HEK293 (cell line): ENCODE data around the gene PRSS16.
"Not testable (repeated sequence)": the region's sequence is repeated elsewhere in the genome, so short reads cannot be mapped to it uniquely, and the experiment has no call there.

Experiments used
- CTCF ChIA-PET: fragments of 350-600 bp; formaldehyde crosslinking; extraction: SDS; loops from one replicate; lab custom pipeline; 2021; ENCODE audit warnings: antibody characterized with exemption; lab: Yijun Ruan, JAX
- POLR2A ChIA-PET: fragments of 300-600 bp; formaldehyde crosslinking; extraction: SDS; loops from one replicate; lab custom pipeline; 2020; ENCODE audit warnings: antibody characterized with exemption, inconsistent platforms; lab: Yijun Ruan, JAX
- H3K27ac ChIP-seq: fragments of 200-500 bp; sonication (Bioruptor generic); 2 replicates; pipeline ENCODE4 v1.5.1; 2014; ENCODE audit warnings: low read depth, low read length, control low read depth, inconsistent platforms; ENCODE audit errors: extremely low read depth
- H3K36me3 ChIP-seq, 2 experiments: fragments of 200-500 bp in 1 of 2; sonication (Bioruptor generic) in 1 of 2; 1 replicate in 1 of 2; 2 replicates in 1 of 2; pipeline ENCODE4 v1.5.1; 2014 to 2017; ENCODE audit warnings: inconsistent platforms in 2 of 2, low read length in 2 of 2; ENCODE audit not compliant: control insufficient read depth in 2 of 2, insufficient read depth in 1 of 2
- H3K4me1 ChIP-seq: fragments of 200-500 bp; sonication (Bioruptor generic); 2 replicates; pipeline ENCODE4 v1.5.1; 2014; ENCODE audit warnings: mild to moderate bottlenecking, low read length, inconsistent platforms; ENCODE audit not compliant: control insufficient read depth, insufficient read depth
- H3K4me3 ChIP-seq: 2 replicates; pipeline ENCODE4 v1.5.1; 2011; ENCODE audit warnings: low read depth, mild to moderate bottlenecking, control low read depth, low read length, moderate library complexity
- H3K9me3 ChIP-seq: fragments of 200-500 bp; sonication (Bioruptor generic); 2 replicates; pipeline ENCODE4 v1.5.1; 2014; ENCODE audit warnings: low read depth, low read length, inconsistent platforms; ENCODE audit not compliant: control insufficient read depth, insufficient read depth
- BCL11B ChIP-seq: fragments of 450-650 bp; formaldehyde crosslinking; IDR thresholded peaks from 2 replicates; pipeline ENCODE4 v1.5.1; 2016; ENCODE audit warnings: low read depth, missing biosample characterization, missing genetic modification characterization
- GLIS2 ChIP-seq: fragments of 450-650 bp; formaldehyde crosslinking; IDR thresholded peaks from 2 replicates; pipeline ENCODE4 v1.5.1; 2016; ENCODE audit warnings: missing biosample characterization, missing genetic modification characterization
- KLF1 ChIP-seq: fragments of 450-650 bp; formaldehyde crosslinking; IDR thresholded peaks from 2 replicates; pipeline ENCODE4 v1.5.1; 2016; ENCODE audit warnings: missing biosample characterization, missing genetic modification characterization
- KLF9 ChIP-seq: fragments of 450-650 bp; formaldehyde crosslinking; IDR thresholded peaks from 2 replicates; pipeline ENCODE4 v1.5.1; 2016; ENCODE audit warnings: missing biosample characterization, missing genetic modification characterization, low read depth
- TCF7L2 ChIP-seq: IDR thresholded peaks from 2 replicates; pipeline ENCODE4 v1.6.1; 2011; ENCODE audit warnings: low read depth, mild to moderate bottlenecking, inconsistent platforms, low read length, moderate library complexity, borderline replicate concordance
- ZFHX2 ChIP-seq: fragments of 450-650 bp; formaldehyde crosslinking; conservative IDR thresholded peaks from 2 replicates; pipeline ENCODE4 v1.5.1; 2016; ENCODE audit warnings: missing biosample characterization, missing genetic modification characterization
- ZNF138 ChIP-seq: fragments of 450-650 bp; formaldehyde crosslinking; IDR thresholded peaks from 2 replicates; pipeline ENCODE4 v1.5.1; 2016; ENCODE audit warnings: missing biosample characterization, missing genetic modification characterization, borderline replicate concordance
- ZNF140 ChIP-seq: fragments of 450-650 bp; formaldehyde crosslinking; IDR thresholded peaks from 2 replicates; pipeline ENCODE4 v1.5.1; 2016; ENCODE audit warnings: missing biosample characterization, missing genetic modification characterization
- ZNF157 ChIP-seq: fragments of 450-650 bp; formaldehyde crosslinking; IDR thresholded peaks from 2 replicates; pipeline ENCODE4 v1.5.1; 2016; ENCODE audit warnings: missing biosample characterization, missing genetic modification characterization
- ZNF19 ChIP-seq: fragments of 450-650 bp; formaldehyde crosslinking; IDR thresholded peaks from 2 replicates; pipeline ENCODE4; 2016; ENCODE audit warnings: missing biosample characterization, missing genetic modification characterization, low read depth
- ZNF223 ChIP-seq: fragments of 450-650 bp; formaldehyde crosslinking; IDR thresholded peaks from 2 replicates; pipeline ENCODE4 v1.5.1; 2016; ENCODE audit warnings: missing biosample characterization, missing genetic modification characterization
- ZNF24 ChIP-seq: fragments of 450-650 bp; formaldehyde crosslinking; IDR thresholded peaks from 2 replicates; pipeline ENCODE4 v1.5.1; 2016; ENCODE audit warnings: missing biosample characterization, missing genetic modification characterization
- ZNF266 ChIP-seq: fragments of 450-650 bp; formaldehyde crosslinking; IDR thresholded peaks from 2 replicates; pipeline ENCODE4 v1.5.1; 2016; ENCODE audit warnings: missing biosample characterization, missing genetic modification characterization, low read depth
- ZNF394 ChIP-seq: fragments of 450-650 bp; formaldehyde crosslinking; IDR thresholded peaks from 2 replicates; pipeline ENCODE4 v1.5.1; 2016; ENCODE audit warnings: missing biosample characterization, missing genetic modification characterization, mild to moderate bottlenecking, moderate library complexity, borderline replicate concordance
- ZNF404 ChIP-seq: fragments of 450-650 bp; formaldehyde crosslinking; IDR thresholded peaks from 2 replicates; pipeline ENCODE4 v1.5.1; 2017; ENCODE audit warnings: missing biosample characterization, missing genetic modification characterization
- ZNF416 ChIP-seq: fragments of 450-650 bp; formaldehyde crosslinking; IDR thresholded peaks from 2 replicates; pipeline ENCODE4 v1.5.1; 2016; ENCODE audit warnings: missing biosample characterization, missing genetic modification characterization
- ZNF426 ChIP-seq: fragments of 450-650 bp; formaldehyde crosslinking; IDR thresholded peaks from 2 replicates; pipeline ENCODE4 v1.5.1; 2017; ENCODE audit warnings: missing biosample characterization, missing genetic modification characterization, mild to moderate bottlenecking, inconsistent platforms, moderate library complexity
- ZNF510 ChIP-seq: fragments of 450-650 bp; formaldehyde crosslinking; IDR thresholded peaks from 2 replicates; pipeline ENCODE4 v1.5.1; 2018; ENCODE audit warnings: mild to moderate bottlenecking, missing genetic modification characterization, missing biosample characterization; ENCODE audit not compliant: insufficient replicate concordance
- ZNF544 ChIP-seq: fragments of 450-650 bp; formaldehyde crosslinking; IDR thresholded peaks from 2 replicates; pipeline ENCODE4 v1.5.0; 2017; ENCODE audit warnings: missing biosample characterization, missing genetic modification characterization
- ZNF555 ChIP-seq: fragments of 450-650 bp; formaldehyde crosslinking; conservative IDR thresholded peaks from 2 replicates; pipeline ENCODE4 v1.5.1; 2017; ENCODE audit warnings: missing biosample characterization, mild to moderate bottlenecking, missing genetic modification characterization, inconsistent platforms
- ZNF558 ChIP-seq: fragments of 450-650 bp; formaldehyde crosslinking; IDR thresholded peaks from 2 replicates; pipeline ENCODE4 v1.5.1; 2016; ENCODE audit warnings: missing biosample characterization, missing genetic modification characterization
- ZNF560 ChIP-seq: fragments of 450-650 bp; formaldehyde crosslinking; IDR thresholded peaks from 2 replicates; pipeline ENCODE4 v1.5.1; 2017; ENCODE audit warnings: missing biosample characterization, missing genetic modification characterization, borderline replicate concordance
- ZNF623 ChIP-seq: fragments of 450-650 bp; formaldehyde crosslinking; IDR thresholded peaks from 2 replicates; pipeline ENCODE4 v1.5.1; 2016; ENCODE audit warnings: missing biosample characterization, missing genetic modification characterization
- ZNF654 ChIP-seq: fragments of 450-650 bp; formaldehyde crosslinking; IDR thresholded peaks from 2 replicates; pipeline ENCODE4 v1.5.1; 2016; ENCODE audit warnings: low read depth, missing biosample characterization, missing genetic modification characterization
- ZNF664 ChIP-seq: fragments of 450-650 bp; formaldehyde crosslinking; IDR thresholded peaks from 2 replicates; pipeline ENCODE4 v1.5.1; 2016; ENCODE audit warnings: missing biosample characterization, missing genetic modification characterization
- ZNF785 ChIP-seq: fragments of 450-650 bp; formaldehyde crosslinking; IDR thresholded peaks from 2 replicates; pipeline ENCODE4 v1.5.1; 2016; ENCODE audit warnings: missing biosample characterization, missing genetic modification characterization
- TF ChIP-seq, protein P1 (sequence below): fragments of 450-650 bp; formaldehyde crosslinking; optimal IDR thresholded peaks from 2 replicates; pipeline ENCODE3; 2016; ENCODE audit warnings: missing biosample characterization, mild to moderate bottlenecking, missing genetic modification characterization
- TF ChIP-seq, protein P2 (sequence below): fragments of 450-650 bp; IDR thresholded peaks from 2 replicates; pipeline ENCODE4 v1.5.1; 2018; ENCODE audit warnings: missing biosample characterization, mild to moderate bottlenecking, missing genetic modification characterization
- TF ChIP-seq, protein P3 (sequence below): fragments of 450-650 bp; formaldehyde crosslinking; IDR thresholded peaks from 2 replicates; pipeline ENCODE4 v1.5.1; 2016; ENCODE audit warnings: missing biosample characterization, missing genetic modification characterization
- TF ChIP-seq, protein P4 (sequence below): fragments of 450-650 bp; formaldehyde crosslinking; conservative IDR thresholded peaks from 2 replicates; pipeline ENCODE4 v1.5.1; 2016; ENCODE audit warnings: low read depth, missing biosample characterization, missing genetic modification characterization

PRSS16 gene

DNA sequence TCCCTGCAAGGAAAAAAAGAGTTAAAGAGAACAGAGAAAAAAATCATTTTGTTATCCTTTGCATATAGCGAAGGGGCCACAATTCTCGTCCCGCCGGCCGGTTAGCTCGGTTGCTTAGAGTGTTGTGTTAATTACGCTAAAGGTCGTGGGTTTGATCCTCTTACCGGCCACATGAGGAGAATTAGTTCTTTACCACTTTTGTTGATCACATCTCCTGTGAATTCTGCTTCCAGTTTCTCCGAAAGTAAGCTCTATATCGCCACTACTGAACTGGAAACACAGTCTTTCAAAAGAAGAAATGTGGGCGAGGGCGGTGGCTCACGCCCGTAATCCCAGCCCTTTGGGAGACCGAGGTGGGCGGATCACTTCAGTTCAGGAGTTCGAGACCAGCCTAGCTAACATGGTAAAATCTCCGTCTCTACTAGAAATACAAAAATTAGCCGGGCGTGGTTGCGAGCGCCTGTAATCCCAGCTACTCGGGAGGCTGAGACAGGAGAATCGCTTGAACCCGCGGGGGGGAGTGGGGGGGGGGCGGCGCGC lies 13.4 kb downstream of the PRSS16 start:
- Histone ChIP-seq H3K9me3 (no peaks in the 10 kb centered on the region), H3K36me3 (no peaks in the 10 kb centered on the region), H3K27ac (no peak overlapping the region), H3K4me3 (no peak overlapping the region), H3K4me1 (no peaks in the 10 kb centered on the region)
- no peak for TF ChIP-seq ZNF404
- TF ChIP-seq ZNF157 (tag by site-specific recombination): no peak
- no peak for TF ChIP-seq BCL11B (tag by site-specific recombination)
- no peak for TF ChIP-seq ZNF416 (tag by site-specific recombination)
- TF ChIP-seq ZNF24 (tag by site-specific recombination): no peak
- TF ChIP-seq ZNF544 (tag by site-specific recombination): no peak
- TF ChIP-seq ZNF654 (tag by site-specific recombination): no peak
- TF ChIP-seq, protein P1, sequence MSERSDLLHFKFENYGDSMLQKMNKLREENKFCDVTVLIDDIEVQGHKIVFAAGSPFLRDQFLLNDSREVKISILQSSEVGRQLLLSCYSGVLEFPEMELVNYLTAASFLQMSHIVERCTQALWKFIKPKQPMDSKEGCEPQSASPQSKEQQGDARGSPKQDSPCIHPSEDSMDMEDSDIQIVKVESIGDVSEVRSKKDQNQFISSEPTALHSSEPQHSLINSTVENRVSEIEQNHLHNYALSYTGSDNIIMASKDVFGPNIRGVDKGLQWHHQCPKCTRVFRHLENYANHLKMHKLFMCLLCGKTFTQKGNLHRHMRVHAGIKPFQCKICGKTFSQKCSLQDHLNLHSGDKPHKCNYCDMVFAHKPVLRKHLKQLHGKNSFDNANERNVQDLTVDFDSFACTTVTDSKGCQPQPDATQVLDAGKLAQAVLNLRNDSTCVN (tag by site-specific recombination): no peak
- TF ChIP-seq, protein P2, sequence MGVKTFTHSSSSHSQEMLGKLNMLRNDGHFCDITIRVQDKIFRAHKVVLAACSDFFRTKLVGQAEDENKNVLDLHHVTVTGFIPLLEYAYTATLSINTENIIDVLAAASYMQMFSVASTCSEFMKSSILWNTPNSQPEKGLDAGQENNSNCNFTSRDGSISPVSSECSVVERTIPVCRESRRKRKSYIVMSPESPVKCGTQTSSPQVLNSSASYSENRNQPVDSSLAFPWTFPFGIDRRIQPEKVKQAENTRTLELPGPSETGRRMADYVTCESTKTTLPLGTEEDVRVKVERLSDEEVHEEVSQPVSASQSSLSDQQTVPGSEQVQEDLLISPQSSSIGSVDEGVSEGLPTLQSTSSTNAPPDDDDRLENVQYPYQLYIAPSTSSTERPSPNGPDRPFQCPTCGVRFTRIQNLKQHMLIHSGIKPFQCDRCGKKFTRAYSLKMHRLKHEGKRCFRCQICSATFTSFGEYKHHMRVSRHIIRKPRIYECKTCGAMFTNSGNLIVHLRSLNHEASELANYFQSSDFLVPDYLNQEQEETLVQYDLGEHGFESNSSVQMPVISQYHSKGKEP: no peak
- no peak for TF ChIP-seq KLF9 (tag by site-specific recombination)
- TF ChIP-seq, protein P3, sequence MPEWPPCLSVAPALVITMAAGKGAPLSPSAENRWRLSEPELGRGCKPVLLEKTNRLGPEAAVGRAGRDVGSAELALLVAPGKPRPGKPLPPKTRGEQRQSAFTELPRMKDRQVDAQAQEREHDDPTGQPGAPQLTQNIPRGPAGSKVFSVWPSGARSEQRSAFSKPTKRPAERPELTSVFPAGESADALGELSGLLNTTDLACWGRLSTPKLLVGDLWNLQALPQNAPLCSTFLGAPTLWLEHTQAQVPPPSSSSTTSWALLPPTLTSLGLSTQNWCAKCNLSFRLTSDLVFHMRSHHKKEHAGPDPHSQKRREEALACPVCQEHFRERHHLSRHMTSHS (tag by site-specific recombination): no peak
- TF ChIP-seq ZNF510 (tag by site-specific recombination): no peak
- ChIA-PET POLR2A (interaction anchor here (0.7 kb wide), 1 partner anchor 9 kb away, joined by 3 read pairs; no protein-coding TSS in a partner anchor), CTCF (interaction anchor here (0.6 to 1.6 kb wide), 3 partner anchors 9 to 84 kb away, joined by 3 read pairs; no protein-coding TSS in a partner anchor)

DNA sequence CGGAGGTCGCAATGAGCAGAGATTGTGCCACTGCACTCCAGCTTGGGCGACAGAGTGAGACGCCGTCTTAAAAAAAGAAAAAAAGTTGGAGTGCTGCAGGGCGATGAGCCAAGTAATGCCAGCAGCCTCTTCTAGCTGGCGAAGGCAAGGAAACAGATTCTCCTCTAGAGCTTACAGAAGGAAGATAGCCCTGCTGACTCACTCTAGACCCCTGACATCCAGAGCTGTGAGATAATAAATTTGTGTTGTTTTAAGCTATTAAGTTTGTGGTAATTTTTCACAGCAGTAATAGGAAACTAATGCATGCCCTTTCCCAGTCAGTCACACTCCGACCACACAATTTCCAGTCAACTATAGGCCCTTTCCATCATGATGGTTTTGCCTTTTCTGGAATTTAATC lies 16.4 kb downstream of the PRSS16 start:
- no peaks in the 10 kb centered on the region for H3K4me1 ChIP-seq
- CTCF ChIA-PET: interaction anchor here (0.6 kb wide), 2 partner anchors 16 to 406 kb away, joined by 3 to 4 read pairs; no protein-coding TSS in a partner anchor
- POLR2A ChIA-PET: interaction anchor here (1.0 to 2.3 kb wide), 2 partner anchors 12 to 85 kb away, joined by 4 to 12 read pairs; no protein-coding TSS in a partner anchor

DNA sequence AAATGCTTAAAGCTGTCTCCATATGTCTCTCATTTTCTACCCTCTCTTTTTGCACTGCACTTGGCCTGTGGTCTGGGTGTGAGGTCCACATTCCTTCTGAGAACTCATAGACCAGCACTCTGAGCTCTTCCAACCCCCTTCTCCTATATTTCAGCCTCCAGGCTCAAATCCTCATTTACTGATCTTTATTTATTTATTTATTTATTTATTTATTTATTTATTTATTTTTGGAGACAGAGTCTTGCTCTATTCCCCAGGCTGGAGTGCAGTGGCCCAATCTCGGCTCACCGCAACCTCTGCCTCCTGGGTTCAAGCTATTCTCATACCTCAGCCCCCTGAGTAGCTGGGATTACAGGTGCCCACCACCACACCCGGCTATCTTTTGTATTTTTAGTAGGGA lies 19.5 kb downstream of the PRSS16 start:
- H3K4me1 ChIP-seq, H3K27ac ChIP-seq, H3K9me3 ChIP-seq, H3K4me3 ChIP-seq, POLR2A ChIA-PET, H3K36me3 ChIP-seq: not testable (repeated sequence)
- CTCF ChIA-PET: interaction anchor here (1.2 kb wide), 1 partner anchor 12 kb away, joined by 4 read pairs; no protein-coding TSS in a partner anchor
- TF ChIP-seq ZNF558: peak; percentile 76; the same call in 1 of the 2 replicates
- TF ChIP-seq ZNF555 (tag by site-specific recombination): peak; percentile 77
- TF ChIP-seq ZNF654 (tag by site-specific recombination): peak; percentile 29
- peak; percentile 53; the same call in 1 of the 2 replicates for TF ChIP-seq ZNF266 (tag by site-specific recombination)
- peak; percentile 62 for TF ChIP-seq ZNF623 (tag by site-specific recombination)
- peak; percentile 67 for TF ChIP-seq ZNF140
- TF ChIP-seq, protein P4, sequence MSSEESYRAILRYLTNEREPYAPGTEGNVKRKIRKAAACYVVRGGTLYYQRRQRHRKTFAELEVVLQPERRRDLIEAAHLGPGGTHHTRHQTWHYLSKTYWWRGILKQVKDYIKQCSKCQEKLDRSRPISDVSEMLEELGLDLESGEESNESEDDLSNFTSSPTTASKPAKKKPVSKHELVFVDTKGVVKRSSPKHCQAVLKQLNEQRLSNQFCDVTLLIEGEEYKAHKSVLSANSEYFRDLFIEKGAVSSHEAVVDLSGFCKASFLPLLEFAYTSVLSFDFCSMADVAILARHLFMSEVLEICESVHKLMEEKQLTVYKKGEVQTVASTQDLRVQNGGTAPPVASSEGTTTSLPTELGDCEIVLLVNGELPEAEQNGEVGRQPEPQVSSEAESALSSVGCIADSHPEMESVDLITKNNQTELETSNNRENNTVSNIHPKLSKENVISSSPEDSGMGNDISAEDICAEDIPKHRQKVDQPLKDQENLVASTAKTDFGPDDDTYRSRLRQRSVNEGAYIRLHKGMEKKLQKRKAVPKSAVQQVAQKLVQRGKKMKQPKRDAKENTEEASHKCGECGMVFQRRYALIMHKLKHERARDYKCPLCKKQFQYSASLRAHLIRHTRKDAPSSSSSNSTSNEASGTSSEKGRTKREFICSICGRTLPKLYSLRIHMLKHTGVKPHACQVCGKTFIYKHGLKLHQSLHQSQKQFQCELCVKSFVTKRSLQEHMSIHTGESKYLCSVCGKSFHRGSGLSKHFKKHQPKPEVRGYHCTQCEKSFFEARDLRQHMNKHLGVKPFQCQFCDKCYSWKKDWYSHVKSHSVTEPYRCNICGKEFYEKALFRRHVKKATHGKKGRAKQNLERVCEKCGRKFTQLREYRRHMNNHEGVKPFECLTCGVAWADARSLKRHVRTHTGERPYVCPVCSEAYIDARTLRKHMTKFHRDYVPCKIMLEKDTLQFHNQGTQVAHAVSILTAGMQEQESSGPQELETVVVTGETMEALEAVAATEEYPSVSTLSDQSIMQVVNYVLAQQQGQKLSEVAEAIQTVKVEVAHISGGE (tag by site-specific recombination): peak; percentile 69
- TF ChIP-seq ZNF138 (tag by site-specific recombination): 0 out of 2 replicates have a peak, but pooled peaks have one; percentile 32
- peak; percentile 61 for TF ChIP-seq ZNF510 (tag by site-specific recombination)
- peak; percentile 82 for TF ChIP-seq ZNF426 (tag by site-specific recombination)
- TF ChIP-seq ZNF394: peak; percentile 93

More for the DNA sequence above, 16.4 kb downstream of the PRSS16 start:
- TF ChIP-seq ZNF19 (tag by site-specific recombination): no peak
- no peak for TF ChIP-seq ZNF560 (tag by site-specific recombination)
- no peak for TF ChIP-seq ZFHX2 (tag by site-specific recombination)
- TF ChIP-seq ZNF426 (tag by site-specific recombination): no peak
- TF ChIP-seq ZNF664 (tag by site-specific recombination): no peak
- TF ChIP-seq GLIS2 (tag by site-specific recombination): no peak
- no peak for TF ChIP-seq ZNF785 (tag by site-specific recombination)
- TF ChIP-seq ZNF223 (tag by site-specific recombination): no peak
- no peak for TF ChIP-seq TCF7L2
- TF ChIP-seq KLF1 (tag by site-specific recombination): no peak
- Histone ChIP-seq H3K27ac (no peak overlapping the region), H3K4me3 (no peak overlapping the region), H3K36me3 (no peaks in the 10 kb centered on the region), H3K9me3 (no peaks in the 10 kb centered on the region)
